ENCODE results near the gene C17orf107. TPM values are rescaled to one million over a fixed set of nuclear protein-coding genes. Genes with fewer than 3 reads are reported as not detected.

C17orf107 gene
- total RNA-seq, 2 experiments from 2014 or later = 28.9 to 30.5 TPM

DNA sequence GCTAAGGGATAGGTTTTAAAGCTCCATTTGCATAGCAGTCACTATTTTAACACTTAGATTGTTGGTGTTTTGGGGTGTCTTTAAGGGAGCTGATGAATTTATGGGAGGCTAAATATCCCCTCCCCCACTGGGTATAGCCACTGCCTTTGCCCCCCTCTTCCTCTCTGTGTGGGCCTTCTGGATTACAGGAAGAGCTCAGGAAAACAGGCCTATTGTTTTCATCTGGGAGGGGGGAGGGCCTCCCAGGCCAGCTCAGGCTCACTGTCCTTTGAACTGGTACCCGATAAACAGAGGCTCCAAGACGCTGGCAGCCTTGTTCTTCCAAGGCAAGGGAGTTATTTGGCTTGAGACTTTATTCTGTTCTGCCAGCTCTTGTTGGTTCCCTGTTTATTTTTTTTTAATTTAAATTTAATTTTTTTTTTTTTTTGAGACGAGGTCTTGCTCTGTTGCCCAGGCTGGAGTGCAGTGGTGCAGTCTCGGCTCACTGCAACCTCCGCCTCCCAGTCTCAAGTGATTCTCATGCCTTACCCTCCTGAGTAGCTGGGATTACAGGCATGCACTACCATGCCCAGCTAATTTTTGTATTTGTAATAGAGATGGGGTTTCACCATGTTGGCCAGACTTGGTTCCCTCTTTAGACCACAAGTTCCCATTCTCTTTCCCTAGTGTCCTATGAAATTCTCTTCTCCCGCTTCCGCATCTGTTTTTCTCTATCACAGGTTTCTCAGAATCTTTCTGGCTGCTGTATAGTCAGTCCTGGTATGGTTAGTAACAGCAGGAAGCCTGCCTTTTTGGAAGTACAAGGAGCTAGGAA lies 41.1 kb upstream of the C17orf107 start:
- H3K36me3 ChIP-seq (ENCODE audit: insufficient read depth, low read length) = peaks cover 38% of the 10 kb centered on the region
- Mint-ChIP-seq H3K36me3 (ENCODE audit: low read depth) (peaks cover 47% of the 10 kb centered on the region), H3K27ac (no peak overlapping the region), H3K4me1 (ENCODE audit: low read depth) (peaks cover 35% of the 10 kb centered on the region), H3K27me3 (no peaks in the 10 kb centered on the region), H3K9me3 (no peaks in the 10 kb centered on the region), H3K4me3 (no peak overlapping the region)
- DNase-seq (no peak), ATAC-seq (ENCODE audit: poor library complexity) (no peak)
- H3K4me1 ChIP-seq (ENCODE audit: insufficient read depth, low read length) = peaks cover 15% of the 10 kb centered on the region
- ChIA-PET POLR2A (interaction anchor here (0.6 to 1.2 kb wide), 3 partner anchors 23 to 110 kb away, joined by 3 read pairs; no protein-coding TSS in a partner anchor), CTCF (no interaction called here)
- H3K27me3 ChIP-seq (ENCODE audit: control insufficient read depth in 1 of 2, insufficient read depth in 2 of 2, low read length in 2 of 2) = no peaks in the 10 kb centered on the region
- peaks cover 0 to under 1% of the 10 kb centered on the region in 2 experiments for H3K9me3 ChIP-seq (ENCODE audit: control insufficient read depth in 1 of 2, insufficient read depth in 1 of 2, low read length in 2 of 2)
- H3K4me3 ChIP-seq (ENCODE audit: low read length) = no peak overlapping the region
- no peak overlapping the region for H3K27ac ChIP-seq (ENCODE audit: low read depth in 1 of 2, low read length in 2 of 2)
- intact Hi-C loops (cut with DNase I, micrococcal nuclease) = no loop called here
- TF ChIP-seq CTCF (IDR thresholded peaks at IDR 0.05) = no peak

- H3K36me3 Mint-ChIP-seq (ENCODE audit: low read depth) = peaks cover 41% of the 10 kb centered on the region
- TF ChIP-seq CTCF (IDR thresholded peaks at IDR 0.05) = no peak
Observed at GRCh38 chr17:4858882-4859260, 40.5 kb upstream of the C17orf107 start.

GRCh38 chr17:4859816-4860625 lies 39.3 kb upstream of the C17orf107 start:
- CTCF ChIA-PET = no interaction called here
- peaks cover 32% of the 10 kb centered on the region for H3K36me3 Mint-ChIP-seq (ENCODE audit: low read depth)
- H3K27ac ChIP-seq (ENCODE audit: low read depth in 1 of 2, low read length in 2 of 2) = no peak overlapping the region
- no peaks in the 10 kb centered on the region for H3K27me3 Mint-ChIP-seq
- TF ChIP-seq CTCF (IDR thresholded peaks at IDR 0.05) = no peak
- no peaks in the 10 kb centered on the region for H3K9me3 Mint-ChIP-seq
- DNase-seq (no peak), ATAC-seq (ENCODE audit: poor library complexity) (no peak)
- H3K27ac Mint-ChIP-seq = no peak overlapping the region
- intact Hi-C loops (cut with DNase I, micrococcal nuclease) = no loop called here
- peaks cover 29% of the 10 kb centered on the region for H3K4me1 Mint-ChIP-seq (ENCODE audit: low read depth)
- peaks cover 33% of the 10 kb centered on the region for H3K36me3 ChIP-seq (ENCODE audit: insufficient read depth, low read length)
- POLR2A ChIA-PET = no interaction called here
- no peaks in the 10 kb centered on the region for H3K9me3 ChIP-seq (ENCODE audit: control insufficient read depth in 1 of 2, insufficient read depth in 1 of 2, low read length in 2 of 2)
- no peak overlapping the region for H3K4me3 Mint-ChIP-seq
- peaks cover 7% of the 10 kb centered on the region for H3K4me1 ChIP-seq (ENCODE audit: insufficient read depth, low read length)
- H3K4me3 ChIP-seq (ENCODE audit: low read length) = no peak overlapping the region
- no peaks in the 10 kb centered on the region for H3K27me3 ChIP-seq (ENCODE audit: control insufficient read depth in 1 of 2, insufficient read depth in 2 of 2, low read length in 2 of 2)

More at GRCh38 chr17:4858882-4859260, 40.5 kb upstream of the C17orf107 start:
- Histone ChIP-seq H3K36me3 (ENCODE audit: insufficient read depth, low read length) (peaks cover 36% of the 10 kb centered on the region), H3K4me1 (ENCODE audit: insufficient read depth, low read length) (peaks cover 9% of the 10 kb centered on the region), H3K4me3 (ENCODE audit: low read length) (no peak overlapping the region), H3K27me3 (ENCODE audit: control insufficient read depth in 1 of 2, insufficient read depth in 2 of 2, low read length in 2 of 2) (no peaks in the 10 kb centered on the region), H3K9me3 (ENCODE audit: control insufficient read depth in 1 of 2, insufficient read depth in 1 of 2, low read length in 2 of 2) (no peaks in the 10 kb centered on the region), H3K27ac (ENCODE audit: low read depth in 1 of 2, low read length in 2 of 2) (no peak overlapping the region)
- no peak for ATAC-seq (ENCODE audit: poor library complexity)
- Mint-ChIP-seq H3K9me3 (no peaks in the 10 kb centered on the region), H3K27ac (no peak overlapping the region), H3K4me1 (ENCODE audit: low read depth) (peaks cover 35% of the 10 kb centered on the region), H3K4me3 (no peak overlapping the region), H3K27me3 (no peaks in the 10 kb centered on the region)
- no peak for DNase-seq
- ChIA-PET POLR2A (interaction anchor here (0.6 to 1.2 kb wide), 3 partner anchors 24 to 111 kb away, joined by 3 read pairs; no protein-coding TSS in a partner anchor), CTCF (no interaction called here)
- intact Hi-C loops (cut with DNase I, micrococcal nuclease) = no loop called here
